Adrenal gland (tissue), 5 donors: ENCODE data around the gene CDHR1.

Source experiments
- POLR2A ChIP-seq, 2 donors: fragments of 450-650 bp; IDR thresholded peaks; one replicate each; pipeline ENCODE4 v1.6.1; 2017; ENCODE audit warnings: antibody characterized with exemption in 2 of 2, mild to moderate bottlenecking in 2 of 2, moderate library complexity in 1 of 2
- TF ChIP-seq, protein P1 (sequence below), 6 experiments: fragments of 450-650 bp in 4 of 6; fragments of 200-600 bp in 2 of 6; sonication (generic) in 1 of 6; IDR thresholded peaks; 1 replicate in 5 of 6; 2 replicates in 1 of 6; pipeline versions ENCODE4 v1.5.1 to v1.8.0; 2016 to 2021; ENCODE audit warnings: antibody characterized with exemption in 6 of 6, mild to moderate bottlenecking in 2 of 6, moderate library complexity in 1 of 6
- donor health status: DM: no; HTN: no; CAD: no.

DNA sequence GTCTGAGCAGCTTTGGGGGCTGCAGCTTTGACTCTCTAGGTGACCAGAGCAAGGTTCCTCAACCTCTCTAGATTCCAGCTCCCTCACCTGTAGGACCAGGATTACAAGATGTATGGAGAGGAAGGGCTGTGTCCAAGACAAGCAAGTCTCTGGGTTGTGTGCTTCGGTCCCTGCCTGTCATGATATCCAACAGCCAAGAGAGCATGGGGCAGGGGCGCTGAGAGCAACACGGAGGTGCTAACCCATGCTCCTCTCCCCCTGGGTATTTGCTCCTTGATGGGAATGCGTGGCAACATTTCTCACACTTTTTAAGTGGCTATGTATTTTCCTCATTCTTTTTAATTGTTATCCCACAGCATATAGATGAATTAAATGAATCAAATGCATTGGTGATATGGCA lies 10.3 kb downstream of the CDHR1 start:
- TF ChIP-seq, protein P1, sequence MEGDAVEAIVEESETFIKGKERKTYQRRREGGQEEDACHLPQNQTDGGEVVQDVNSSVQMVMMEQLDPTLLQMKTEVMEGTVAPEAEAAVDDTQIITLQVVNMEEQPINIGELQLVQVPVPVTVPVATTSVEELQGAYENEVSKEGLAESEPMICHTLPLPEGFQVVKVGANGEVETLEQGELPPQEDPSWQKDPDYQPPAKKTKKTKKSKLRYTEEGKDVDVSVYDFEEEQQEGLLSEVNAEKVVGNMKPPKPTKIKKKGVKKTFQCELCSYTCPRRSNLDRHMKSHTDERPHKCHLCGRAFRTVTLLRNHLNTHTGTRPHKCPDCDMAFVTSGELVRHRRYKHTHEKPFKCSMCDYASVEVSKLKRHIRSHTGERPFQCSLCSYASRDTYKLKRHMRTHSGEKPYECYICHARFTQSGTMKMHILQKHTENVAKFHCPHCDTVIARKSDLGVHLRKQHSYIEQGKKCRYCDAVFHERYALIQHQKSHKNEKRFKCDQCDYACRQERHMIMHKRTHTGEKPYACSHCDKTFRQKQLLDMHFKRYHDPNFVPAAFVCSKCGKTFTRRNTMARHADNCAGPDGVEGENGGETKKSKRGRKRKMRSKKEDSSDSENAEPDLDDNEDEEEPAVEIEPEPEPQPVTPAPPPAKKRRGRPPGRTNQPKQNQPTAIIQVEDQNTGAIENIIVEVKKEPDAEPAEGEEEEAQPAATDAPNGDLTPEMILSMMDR (IDR thresholded peaks at IDR 0.05), result no peak
- TF ChIP-seq POLR2A (IDR thresholded peaks at IDR 0.05), result no peak
